ENCODE results near the gene FBXL13. TPM values are rescaled to one million over a fixed set of nuclear protein-coding genes. Genes with fewer than 3 reads are reported as not detected.
A peak's percentile ranks its signal among the peaks of the same experiment; 100 is the strongest.
"Not testable (repeated sequence)": the region's sequence is repeated elsewhere in the genome, so short reads cannot be mapped to it uniquely, and the experiment has no call there.

FBXL13 gene
- total and polyA plus RNA-seq, 2 experiments from 2014 or later, result 2.1 to 2.2 TPM

- Histone ChIP-seq H3K4me3 (no peak overlapping the region), H3K27ac (peak overlapping the region; percentile 71), H3K27me3 (no peaks in the 10 kb centered on the region), H3K9me3 (ENCODE audit: low read depth) (no peaks in the 10 kb centered on the region), H3K4me1 (ENCODE audit: low read depth) (peaks cover 19% of the 10 kb centered on the region), H3K36me3 (peaks cover 7% of the 10 kb centered on the region)
- no peak for TF ChIP-seq CTCF (IDR thresholded peaks at IDR 0.05; ENCODE audit: low read depth, low read length)
- peak in 1 of 2 donors; percentile 11 for DNase-seq (ENCODE audit: low read depth in 1 of 2, low spot score in 1 of 2)
Measured at GRCh38 chr7:103093429-103093828, 18.8 kb upstream of the FBXL13 start.

- Histone ChIP-seq H3K4me1 (ENCODE audit: low read depth) (peaks cover 19% of the 10 kb centered on the region), H3K36me3 (peaks cover 11% of the 10 kb centered on the region), H3K27ac (peak overlapping the region; percentile 71)
- H3K4me3 ChIP-seq; DNase-seq (ENCODE audit: low read depth in 1 of 2, low spot score in 1 of 2); H3K27me3 ChIP-seq; H3K9me3 ChIP-seq (ENCODE audit: low read depth): not testable (repeated sequence)
Measured at GRCh38 chr7:103092321-103092720, 17.7 kb upstream of the FBXL13 start.

DNA sequence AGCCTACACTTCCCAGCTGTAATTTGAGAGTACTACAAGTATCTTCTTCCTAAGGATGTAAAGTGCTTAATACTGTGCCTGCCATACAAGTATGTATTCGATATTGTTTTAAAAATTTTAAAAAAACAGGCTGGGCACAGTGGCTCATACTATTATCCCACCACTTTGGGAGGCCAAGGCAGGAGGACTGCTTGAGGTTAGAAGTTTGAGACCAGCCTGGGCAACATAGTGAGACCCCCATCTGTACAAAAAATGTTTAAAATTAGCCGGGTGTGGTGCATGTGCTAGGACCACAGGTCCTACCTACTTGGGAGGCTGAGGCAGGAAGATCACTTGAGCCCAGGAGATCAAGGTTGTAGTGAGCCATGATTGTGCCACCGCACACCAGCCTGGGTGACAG is 8.6 kb upstream of the FBXL13 start:
- H3K4me1 ChIP-seq (ENCODE audit: low read depth), result no peaks in the 10 kb centered on the region
- no peak overlapping the region for H3K4me3 ChIP-seq
- H3K27ac ChIP-seq, result no peak overlapping the region
- no peaks in the 10 kb centered on the region for H3K9me3 ChIP-seq (ENCODE audit: low read depth)
- peaks cover 33% of the 10 kb centered on the region for H3K36me3 ChIP-seq
- DNase-seq (ENCODE audit: low read depth in 1 of 2, low spot score in 1 of 2), result no peak
- H3K27me3 ChIP-seq, result no peaks in the 10 kb centered on the region
- TF ChIP-seq CTCF (IDR thresholded peaks at IDR 0.05; ENCODE audit: low read depth, low read length), result no peak

- no peak overlapping the region for H3K27ac ChIP-seq
- no peaks in the 10 kb centered on the region for H3K4me1 ChIP-seq (ENCODE audit: low read depth)
- no peaks in the 10 kb centered on the region for H3K27me3 ChIP-seq
- no peaks in the 10 kb centered on the region for H3K9me3 ChIP-seq (ENCODE audit: low read depth)
- H3K36me3 ChIP-seq, result peaks cover 28% of the 10 kb centered on the region
- no peak overlapping the region for H3K4me3 ChIP-seq
- DNase-seq (ENCODE audit: low read depth in 1 of 2, low spot score in 1 of 2), result no peak
- no peak for TF ChIP-seq CTCF (IDR thresholded peaks at IDR 0.05; ENCODE audit: low read depth, low read length)
Measured at GRCh38 chr7:103082497-103082896, 7.9 kb upstream of the FBXL13 start.

- Histone ChIP-seq H3K9me3 (ENCODE audit: low read depth) (no peaks in the 10 kb centered on the region), H3K27me3 (no peaks in the 10 kb centered on the region)
Measured at GRCh38 chr7:103080923-103081322, 6.3 kb upstream of the FBXL13 start.

DNA sequence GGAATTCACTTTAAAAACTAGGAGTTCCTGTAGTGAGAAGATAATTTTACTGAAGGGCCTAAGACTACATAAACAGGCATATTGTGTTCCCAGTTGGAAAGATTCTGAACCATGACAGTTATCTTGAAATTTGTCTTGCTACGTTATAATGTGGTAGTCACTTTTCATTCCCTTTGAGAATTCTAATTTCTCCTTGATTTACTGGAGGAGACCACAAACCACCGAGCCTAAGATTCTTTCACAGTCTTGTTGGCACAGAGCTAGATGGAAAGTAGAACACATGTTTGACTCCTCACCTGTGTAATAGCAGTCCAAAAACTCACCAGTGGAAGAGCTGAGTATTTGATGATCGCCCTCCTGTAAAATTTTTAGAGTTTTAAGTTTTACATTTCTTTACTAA is 5.2 kb upstream of the FBXL13 start:
- no peak overlapping the region for H3K4me3 ChIP-seq
- H3K9me3 ChIP-seq (ENCODE audit: low read depth), result no peaks in the 10 kb centered on the region
- peaks cover 12% of the 10 kb centered on the region for H3K36me3 ChIP-seq
- H3K27ac ChIP-seq, result no peak overlapping the region
- peaks cover 4% of the 10 kb centered on the region for H3K4me1 ChIP-seq (ENCODE audit: low read depth)
- TF ChIP-seq CTCF (IDR thresholded peaks at IDR 0.05; ENCODE audit: low read depth, low read length), result no peak
- H3K27me3 ChIP-seq, result no peaks in the 10 kb centered on the region
- DNase-seq (ENCODE audit: low read depth in 1 of 2, low spot score in 1 of 2), result no peak

More at GRCh38 chr7:103080923-103081322, 6.3 kb upstream of the FBXL13 start:
- no peak for DNase-seq (ENCODE audit: low read depth in 1 of 2, low spot score in 1 of 2)
- Histone ChIP-seq H3K4me1 (ENCODE audit: low read depth) (peaks cover 2% of the 10 kb centered on the region), H3K36me3 (peaks cover 15% of the 10 kb centered on the region), H3K27ac (no peak overlapping the region), H3K4me3 (no peak overlapping the region)
- TF ChIP-seq CTCF (IDR thresholded peaks at IDR 0.05; ENCODE audit: low read depth, low read length), result no peak

DNA sequence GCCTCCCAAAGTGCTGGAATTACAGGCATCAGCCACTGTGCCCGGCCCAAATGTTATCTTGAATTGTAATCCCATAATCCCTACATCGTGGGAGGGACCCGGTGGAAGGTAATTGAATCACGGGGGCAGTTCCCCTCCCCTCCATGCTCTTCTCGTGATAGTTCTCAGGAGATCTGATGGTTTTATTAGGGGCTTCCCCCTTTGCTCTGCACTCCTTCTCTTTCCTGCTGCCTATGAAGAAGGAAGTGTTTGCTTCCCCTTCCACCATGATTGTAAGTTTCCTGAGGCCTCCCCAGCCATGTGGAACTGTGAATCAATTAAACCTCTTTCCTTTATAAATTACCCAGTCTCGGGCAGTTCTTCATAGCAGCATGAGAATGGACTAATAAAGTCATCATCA is 3.6 kb upstream of the FBXL13 start:
- not testable (repeated sequence) for H3K4me1 ChIP-seq (ENCODE audit: low read depth); H3K9me3 ChIP-seq (ENCODE audit: low read depth); H3K27me3 ChIP-seq; H3K36me3 ChIP-seq; DNase-seq (ENCODE audit: low read depth in 1 of 2, low spot score in 1 of 2); H3K4me3 ChIP-seq; H3K27ac ChIP-seq
